ENCODE data around the gene INTS3.

- no peak for TF ChIP-seq CTCF (IDR thresholded peaks at IDR 0.05)
- TF ChIP-seq POLR2A (IDR thresholded peaks at IDR 0.05) = no peak
- TF ChIP-seq POLR2AphosphoS5 (IDR thresholded peaks at IDR 0.05) = no peak
- no peak for TF ChIP-seq EP300 (IDR thresholded peaks at IDR 0.05)
Observed at GRCh38 chr1:153699768-153700167, 28.1 kb upstream of the INTS3 start.

All from stomach (tissue), 4 donors.